ENCODE measurements around the gene E2F4.
A peak's percentile ranks its signal among the peaks of the same experiment; 100 is the strongest.

Gene E2F4

GRCh38 chr16:67166598-67167168 is 25.3 kb upstream of the E2F4 start:
- TF ChIP-seq, protein P1, sequence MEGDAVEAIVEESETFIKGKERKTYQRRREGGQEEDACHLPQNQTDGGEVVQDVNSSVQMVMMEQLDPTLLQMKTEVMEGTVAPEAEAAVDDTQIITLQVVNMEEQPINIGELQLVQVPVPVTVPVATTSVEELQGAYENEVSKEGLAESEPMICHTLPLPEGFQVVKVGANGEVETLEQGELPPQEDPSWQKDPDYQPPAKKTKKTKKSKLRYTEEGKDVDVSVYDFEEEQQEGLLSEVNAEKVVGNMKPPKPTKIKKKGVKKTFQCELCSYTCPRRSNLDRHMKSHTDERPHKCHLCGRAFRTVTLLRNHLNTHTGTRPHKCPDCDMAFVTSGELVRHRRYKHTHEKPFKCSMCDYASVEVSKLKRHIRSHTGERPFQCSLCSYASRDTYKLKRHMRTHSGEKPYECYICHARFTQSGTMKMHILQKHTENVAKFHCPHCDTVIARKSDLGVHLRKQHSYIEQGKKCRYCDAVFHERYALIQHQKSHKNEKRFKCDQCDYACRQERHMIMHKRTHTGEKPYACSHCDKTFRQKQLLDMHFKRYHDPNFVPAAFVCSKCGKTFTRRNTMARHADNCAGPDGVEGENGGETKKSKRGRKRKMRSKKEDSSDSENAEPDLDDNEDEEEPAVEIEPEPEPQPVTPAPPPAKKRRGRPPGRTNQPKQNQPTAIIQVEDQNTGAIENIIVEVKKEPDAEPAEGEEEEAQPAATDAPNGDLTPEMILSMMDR (IDR thresholded peaks at IDR 0.05): no peak

GRCh38 chr16:67167588-67167987 is 24.4 kb upstream of the E2F4 start:
- TF ChIP-seq, protein P1 (IDR thresholded peaks at IDR 0.05): no peak

DNA sequence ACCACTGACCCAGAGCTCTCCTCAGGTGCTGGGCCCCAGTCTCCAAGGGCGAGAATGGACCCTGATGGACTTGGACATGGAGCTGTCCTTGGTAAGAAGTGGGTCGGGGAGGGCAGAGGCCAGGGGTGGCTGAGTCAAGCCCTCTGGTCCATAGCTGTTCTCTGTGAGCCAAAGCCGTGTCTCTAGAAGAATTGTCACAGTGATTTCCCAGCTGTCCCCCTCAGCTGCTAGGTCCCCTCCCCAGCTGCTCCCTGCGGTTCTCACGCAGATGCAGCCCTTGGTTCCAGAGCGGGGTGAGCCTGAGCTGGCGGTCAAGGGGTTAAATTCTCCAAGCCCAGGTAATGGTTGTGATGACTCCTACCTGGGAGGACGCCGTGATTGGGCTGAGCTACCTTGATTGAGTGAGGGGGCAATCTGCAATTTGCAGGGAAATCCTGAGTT is 22.9 kb upstream of the E2F4 start:
- TF ChIP-seq, protein P1 (IDR thresholded peaks at IDR 0.05): no peak

DNA sequence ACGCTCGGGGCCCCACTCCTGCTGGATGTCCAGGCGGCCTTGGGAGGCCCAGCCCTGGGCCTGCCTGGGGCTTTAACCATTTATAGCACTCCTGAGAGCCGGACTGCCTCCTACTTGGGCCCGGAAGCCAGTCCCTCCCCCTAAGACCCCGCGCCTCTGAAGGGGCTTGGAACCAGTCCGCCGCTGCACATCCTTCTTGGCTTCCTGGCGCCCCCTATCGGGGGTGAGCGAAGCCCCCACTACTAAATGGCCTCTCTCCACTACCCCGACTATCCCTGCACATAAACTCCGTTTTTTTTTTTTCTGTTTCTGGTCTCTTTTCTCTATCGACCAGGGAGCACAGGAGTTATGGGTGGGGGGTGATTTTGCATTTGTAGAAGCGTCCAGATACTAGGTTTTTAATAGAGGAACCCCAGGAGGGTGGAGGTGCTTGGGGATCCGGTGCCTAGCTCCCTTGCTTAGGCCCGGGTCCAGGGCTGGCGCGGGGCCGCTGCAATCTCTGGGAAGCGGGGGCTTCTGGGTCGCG is 22.2 kb upstream of the E2F4 start:
- TF ChIP-seq, protein P1 (IDR thresholded peaks at IDR 0.05): peak; percentile 31; the same call in 1 of the 2 replicates

GRCh38 chr16:67170168-67170948 is 21.6 kb upstream of the E2F4 start, which contains the start of gene NOL3:
Gene NOL3 (plus strand): TSS chr16:67170538.
- TF ChIP-seq, protein P1 (IDR thresholded peaks at IDR 0.05): no peak

DNA sequence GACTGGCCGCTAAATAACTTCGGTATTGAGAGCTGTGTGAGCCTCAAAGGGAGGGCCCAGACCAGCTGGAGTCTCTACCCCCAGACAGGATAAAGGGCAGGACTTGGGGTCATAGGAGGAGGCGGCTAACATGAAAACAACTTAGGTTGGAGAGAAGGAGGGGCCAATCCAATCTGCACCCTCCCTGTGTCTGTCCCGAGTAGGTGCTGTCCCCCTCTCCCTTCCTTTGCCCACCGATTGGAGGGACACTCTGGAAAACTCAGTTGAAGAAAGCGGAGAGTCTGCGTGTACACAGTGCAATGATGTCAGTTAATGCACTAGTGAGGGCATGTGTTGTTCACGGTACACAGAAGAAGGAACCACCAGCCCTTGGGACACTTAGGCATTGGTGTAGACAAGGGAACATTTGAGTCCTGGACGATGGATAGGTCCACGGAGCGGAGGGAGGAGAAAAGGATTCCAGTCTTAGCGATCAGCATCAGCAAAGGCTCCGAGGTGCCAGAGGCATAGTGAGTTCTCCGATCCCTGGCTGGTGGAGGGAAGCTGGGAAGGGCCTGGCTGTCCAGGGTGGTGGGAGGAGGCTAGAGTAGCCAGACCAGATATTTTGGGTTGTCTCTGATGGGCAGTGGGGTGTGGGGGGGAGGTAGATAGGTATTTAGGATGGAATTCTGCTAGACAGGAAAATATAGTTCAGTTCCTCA is 20.9 kb upstream of the E2F4 start:
- TF ChIP-seq, protein P1 (IDR thresholded peaks at IDR 0.05): no peak

- TF ChIP-seq, protein P1 (IDR thresholded peaks at IDR 0.05): no peak
Measured at GRCh38 chr16:67173323-67173722, 18.6 kb upstream of the E2F4 start.

Data from LNCAP (cell line).